Osteocyte (in vitro differentiated cells): Measurements from ENCODE around the gene STAB1. TPM values are rescaled to one million over a fixed set of nuclear protein-coding genes. Genes with fewer than 3 reads are reported as not detected.

Experiments
- DNase-seq: peaks from one replicate; pipeline ENCODE4 v3.0.0; 2021; ENCODE audit warnings: mixed read lengths; ENCODE audit not compliant: unreplicated experiment; ENCODE audit errors: extremely low spot score
- H3K27ac Mint-ChIP-seq: one replicate; pipeline ENCODE4 v1.8.0; 2021; ENCODE audit warnings: mild to moderate bottlenecking, mixed read lengths; ENCODE audit not compliant: unreplicated experiment
- H3K27me3 Mint-ChIP-seq: one replicate; pipeline ENCODE4 v1.8.0; 2021; ENCODE audit warnings: mixed read lengths; ENCODE audit not compliant: unreplicated experiment
- H3K36me3 Mint-ChIP-seq: one replicate; pipeline ENCODE4 v1.8.0; 2021; ENCODE audit warnings: mixed read lengths; ENCODE audit not compliant: unreplicated experiment
- H3K4me1 Mint-ChIP-seq: one replicate; pipeline ENCODE4 v1.8.0; 2021; ENCODE audit warnings: mixed read lengths; ENCODE audit not compliant: unreplicated experiment
- H3K4me3 Mint-ChIP-seq: one replicate; pipeline ENCODE4 v1.8.0; 2021; ENCODE audit warnings: mild to moderate bottlenecking, moderate library complexity, mixed read lengths; ENCODE audit not compliant: unreplicated experiment
- H3K9me3 Mint-ChIP-seq: one replicate; pipeline ENCODE4 v1.8.0; 2021; ENCODE audit warnings: mixed read lengths; ENCODE audit not compliant: unreplicated experiment
- CTCF ChIP-seq: fragments of 200-600 bp; sonication (generic); IDR thresholded peaks from 2 replicates; pipeline ENCODE4 v1.5.0; 2021; ENCODE audit warnings: antibody characterized with exemption, mild to moderate bottlenecking, moderate library complexity
- total RNA-seq: library from RNA; stranded (reverse); gene quantifications from 2 replicates; pipeline ENCODE4 v1.2.1, GENCODE V29; 2021

STAB1 gene
- total RNA-seq, 1 donor from 2014 or later, result not detected

GRCh38 chr3:52479037-52479876, 15.9 kb upstream of the STAB1 start:
- Mint-ChIP-seq H3K4me1 (peaks cover 8% of the 10 kb centered on the region), H3K27ac (no peak overlapping the region), H3K4me3 (no peak overlapping the region), H3K27me3 (no peaks in the 10 kb centered on the region), H3K36me3 (peaks cover 48% of the 10 kb centered on the region), H3K9me3 (no peaks in the 10 kb centered on the region)
- no peak for TF ChIP-seq CTCF
- DNase-seq, result no peak

- DNase-seq, result no peak
- H3K4me3 Mint-ChIP-seq, result no peak overlapping the region
- no peaks in the 10 kb centered on the region for H3K27me3 Mint-ChIP-seq
- H3K27ac Mint-ChIP-seq, result no peak overlapping the region
- peaks cover 8% of the 10 kb centered on the region for H3K4me1 Mint-ChIP-seq
- no peak for TF ChIP-seq CTCF
- no peaks in the 10 kb centered on the region for H3K9me3 Mint-ChIP-seq
- peaks cover 48% of the 10 kb centered on the region for H3K36me3 Mint-ChIP-seq
These were observed 15.1 kb upstream of the STAB1 start for GRCh38 chr3:52479877-52480575.

- TF ChIP-seq CTCF, result no peak
- Mint-ChIP-seq H3K4me1 (peaks cover 8% of the 10 kb centered on the region), H3K27me3 (no peaks in the 10 kb centered on the region), H3K9me3 (no peaks in the 10 kb centered on the region), H3K4me3 (no peak overlapping the region), H3K27ac (no peak overlapping the region), H3K36me3 (peaks cover 48% of the 10 kb centered on the region)
- DNase-seq, result no peak
These were observed 14.1 kb upstream of the STAB1 start for GRCh38 chr3:52480768-52481715.

GRCh38 chr3:52481819-52482521, 13.2 kb upstream of the STAB1 start:
- H3K27me3 Mint-ChIP-seq, result no peaks in the 10 kb centered on the region
- DNase-seq, result no peak
- no peak overlapping the region for H3K27ac Mint-ChIP-seq
- peak; percentile 51 for TF ChIP-seq CTCF
- H3K4me3 Mint-ChIP-seq, result no peak overlapping the region
- H3K4me1 Mint-ChIP-seq, result peaks cover 8% of the 10 kb centered on the region
- no peaks in the 10 kb centered on the region for H3K9me3 Mint-ChIP-seq
- H3K36me3 Mint-ChIP-seq, result peaks cover 48% of the 10 kb centered on the region
